ENCODE data around the gene SLC7A10.
"Not testable (repeated sequence)": the region's sequence is repeated elsewhere in the genome, so short reads cannot be mapped to it uniquely, and the experiment has no call there.

Gene SLC7A10

GRCh38 chr19:33212436-33213172, 13.0 kb downstream of the SLC7A10 start:
- FAIRE-seq, result no peak

GRCh38 chr19:33211794-33212435, 13.7 kb downstream of the SLC7A10 start:
- no peak for FAIRE-seq

- FAIRE-seq, result no peak
These were observed 15.2 kb downstream of the SLC7A10 start for GRCh38 chr19:33210266-33210940.

- not testable (repeated sequence) for FAIRE-seq
These were observed 15.8 kb downstream of the SLC7A10 start for GRCh38 chr19:33209850-33210230.

- no peak for FAIRE-seq
These were observed 16.5 kb downstream of the SLC7A10 start for GRCh38 chr19:33208904-33209849.

GRCh38 chr19:33208371-33208895, 17.2 kb downstream of the SLC7A10 start:
- FAIRE-seq, result no peak

GRCh38 chr19:33207903-33208302, 17.7 kb downstream of the SLC7A10 start:
- no peak for FAIRE-seq

- no peak for FAIRE-seq
These were observed 18.5 kb downstream of the SLC7A10 start for GRCh38 chr19:33207040-33207620.

- no peak for FAIRE-seq
These were observed 19.2 kb downstream of the SLC7A10 start for GRCh38 chr19:33206261-33207039.

GRCh38 chr19:33205531-33206260, 20.0 kb downstream of the SLC7A10 start:
- no peak for FAIRE-seq

GRCh38 chr19:33205110-33205509, 20.5 kb downstream of the SLC7A10 start:
- FAIRE-seq, result no peak

- FAIRE-seq, result no peak
These were observed 21.3 kb downstream of the SLC7A10 start for GRCh38 chr19:33204136-33204973.

GRCh38 chr19:33203529-33203928, 22.1 kb downstream of the SLC7A10 start:
- FAIRE-seq, result no peak

GRCh38 chr19:33202546-33203507, 22.8 kb downstream of the SLC7A10 start:
- FAIRE-seq, result no peak

- FAIRE-seq, result no peak
These were observed 23.6 kb downstream of the SLC7A10 start for GRCh38 chr19:33201886-33202545.

GRCh38 chr19:33201473-33201872, 24.2 kb downstream of the SLC7A10 start:
- no peak for FAIRE-seq

GRCh38 chr19:33199441-33200265, 26.0 kb downstream of the SLC7A10 start:
- no peak for FAIRE-seq
